Muscle of leg (tissue), 11 donors: ENCODE results near the gene RRAD. TPM values are rescaled to one million over a fixed set of nuclear protein-coding genes. Genes with fewer than 3 reads are reported as not detected.
"Not testable (repeated sequence)": the region's sequence is repeated elsewhere in the genome, so short reads cannot be mapped to it uniquely, and the experiment has no call there.

ENCODE experiments used
- DNase-seq: peaks from one replicate; pipeline ENCODE4 v3.0.0; 2013
- H3K27ac ChIP-seq: one replicate; pipeline ENCODE4 v1.5.1; 2013; ENCODE audit warnings: mild to moderate bottlenecking, low read length, control low read depth
- H3K27me3 ChIP-seq: one replicate; pipeline ENCODE4 v1.6.1; 2013; ENCODE audit warnings: low read length; ENCODE audit not compliant: control insufficient read depth, insufficient read depth
- H3K36me3 ChIP-seq: one replicate; pipeline ENCODE4 v1.6.1; 2013; ENCODE audit warnings: low read length; ENCODE audit not compliant: control insufficient read depth, insufficient read depth
- H3K4me1 ChIP-seq: one replicate; pipeline ENCODE4 v1.6.1; 2013; ENCODE audit warnings: low read length; ENCODE audit not compliant: control insufficient read depth, insufficient read depth
- H3K4me3 ChIP-seq: one replicate; pipeline ENCODE4 v1.5.1; 2013; ENCODE audit warnings: low read length, control low read depth
- H3K9me3 ChIP-seq: replicated peaks from 2 replicates; pipeline ENCODE4 v1.6.1; 2013; ENCODE audit warnings: low read depth, low read length; ENCODE audit not compliant: control insufficient read depth
- WGBS: methylation state at CpG from one replicate; pipeline ENCODE4 v1.1.5; 2013; ENCODE audit warnings: missing lambda C conversion rate; ENCODE audit not compliant: insufficient coverage; 5-methylcytosine and 5-hydroxymethylcytosine counted together
- polyA plus RNA-seq, 8 donors: library from polyadenylated mRNA; unstranded; fragments of 120-200 nt; gene quantifications; one replicate each; pipeline versions ENCODE4 v1.2.1 to v1.2.3, GENCODE V29; 2013; ENCODE audit warnings: inconsistent platforms in 1 of 8, low replicate concordance in 1 of 8; ENCODE audit not compliant: insufficient read length in 8 of 8, insufficient read depth in 1 of 8
- total RNA-seq: library from RNA; stranded (reverse); fragments of 120-200 nt; gene quantifications from one replicate; pipeline ENCODE4 v1.2.4, GENCODE V29; 2013

RRAD gene
- total and polyA plus RNA-seq, 9 donors: 6.0 to 10.7 (median 8.3) TPM

DNA sequence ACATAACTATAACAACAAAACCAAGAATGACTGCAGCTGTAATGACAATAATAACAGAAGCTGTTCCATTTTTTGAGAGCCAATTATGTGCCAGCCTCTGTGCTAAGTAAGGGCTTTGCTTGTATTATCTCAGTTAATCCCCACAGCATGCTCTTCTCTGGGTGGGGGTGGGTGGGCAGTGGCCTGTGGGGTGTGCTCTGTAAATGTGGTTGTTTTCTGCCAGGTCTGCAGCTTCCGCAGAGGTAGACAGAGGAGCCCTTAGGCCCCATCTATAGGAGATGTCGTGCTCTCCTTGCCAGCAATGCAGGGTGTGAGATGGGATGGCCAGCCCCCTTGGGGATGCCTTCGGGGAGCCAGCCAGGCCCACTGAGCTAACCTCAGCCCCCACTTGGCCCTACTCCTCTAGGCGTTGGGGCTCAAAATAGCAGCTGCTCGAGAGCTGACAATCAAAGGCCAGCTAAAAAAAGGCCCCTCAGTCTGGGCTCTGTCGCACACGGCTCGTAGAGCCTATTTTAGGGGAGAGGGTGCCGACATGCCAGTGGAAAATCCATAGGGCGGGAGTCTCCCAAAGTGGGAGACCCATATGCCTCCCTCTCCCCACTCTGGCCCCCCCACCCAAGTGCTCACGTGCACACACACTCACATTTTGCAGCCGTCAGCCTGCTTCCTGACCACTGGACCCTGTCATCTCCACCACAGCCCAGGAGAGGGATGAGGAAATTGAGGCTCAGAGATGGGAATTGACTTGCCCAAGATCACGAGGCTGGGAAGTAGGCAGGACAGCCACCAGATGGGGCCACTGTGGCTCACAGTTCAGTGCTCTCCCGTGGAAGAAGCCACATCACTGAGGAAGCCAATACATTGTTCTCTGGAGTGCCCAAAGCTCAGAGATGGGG lies 22.4 kb downstream of the RRAD start:
- peak; percentile 67 for DNase-seq
- Histone ChIP-seq H3K4me3 (no peak overlapping the region), H3K4me1 (peaks cover 75% of the 10 kb centered on the region), H3K27me3 (no peaks in the 10 kb centered on the region), H3K27ac (peak overlapping the region; percentile 66), H3K9me3 (no peaks in the 10 kb centered on the region), H3K36me3 (no peaks in the 10 kb centered on the region)
- 60% methylated on average over 5 of the region's 14 CpGs for WGBS

DNA sequence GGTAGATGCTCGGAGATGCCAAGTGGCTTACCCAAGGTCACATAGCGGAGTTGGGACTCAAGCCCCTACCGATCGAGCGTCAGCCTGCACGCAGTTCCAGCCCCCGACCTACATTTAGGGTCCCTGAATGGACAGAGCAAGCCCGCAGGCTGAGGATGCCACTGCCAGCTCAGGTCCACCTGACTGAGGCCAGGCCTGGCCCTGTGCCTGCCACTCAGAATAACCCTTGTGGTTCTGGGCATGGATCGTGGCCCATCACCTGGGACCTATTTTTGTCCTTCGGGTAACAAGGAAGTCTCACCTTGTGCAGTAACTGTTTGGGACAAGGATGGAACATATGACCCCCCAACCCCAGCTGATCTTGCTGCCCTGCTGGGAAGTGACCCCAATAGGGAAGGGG lies 23.7 kb downstream of the RRAD start:
- WGBS: 93% methylated on average over 9 of the region's 10 CpGs
- H3K4me1 ChIP-seq: peaks cover 72% of the 10 kb centered on the region
- no peak for DNase-seq

DNA sequence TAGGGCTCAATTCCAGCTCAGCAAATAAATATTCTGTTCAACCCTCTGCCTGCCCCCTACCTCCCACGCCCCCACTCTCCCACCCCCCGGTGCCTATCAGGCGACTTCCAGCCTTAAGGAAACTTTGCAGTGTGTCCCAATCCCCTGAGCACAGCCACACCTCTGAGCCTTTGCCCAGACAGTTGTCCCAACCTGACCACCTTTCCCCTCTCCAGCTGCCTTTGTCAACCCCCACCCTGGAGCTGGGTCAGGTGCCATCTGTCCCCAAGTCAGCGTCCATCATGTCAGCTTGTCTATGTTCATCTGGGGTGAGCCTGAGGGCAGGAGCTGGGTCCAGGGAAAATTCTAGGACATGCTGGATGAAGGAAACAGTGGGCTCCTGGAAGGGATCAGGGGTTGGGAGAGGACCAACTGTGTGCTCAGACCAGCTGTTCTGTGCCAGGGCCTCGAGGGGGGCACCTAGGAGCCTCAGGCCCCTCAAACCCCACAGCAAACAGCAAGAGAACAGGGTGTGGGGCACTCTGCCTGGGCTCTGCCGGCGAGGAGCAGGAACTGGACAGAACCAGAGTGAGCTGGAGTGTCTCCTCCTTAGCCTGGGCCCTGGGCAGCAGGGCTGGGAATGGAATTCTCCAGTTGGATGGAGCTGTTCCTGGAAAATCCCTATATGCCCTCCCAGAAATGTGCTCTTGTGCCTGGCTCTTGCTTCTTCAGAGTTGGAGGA lies 24.5 kb downstream of the RRAD start:
- WGBS: 63% methylated on average over 3 of the region's 7 CpGs
- DNase-seq: peak; percentile 50
- peak overlapping the region; percentile 80 for H3K27ac ChIP-seq
- no peaks in the 10 kb centered on the region for H3K9me3 ChIP-seq
- H3K36me3 ChIP-seq: no peaks in the 10 kb centered on the region
- no peaks in the 10 kb centered on the region for H3K27me3 ChIP-seq
- H3K4me1 ChIP-seq: peaks cover 67% of the 10 kb centered on the region
- H3K4me3 ChIP-seq: no peak overlapping the region

More for the DNA sequence above, 23.7 kb downstream of the RRAD start:
- no peaks in the 10 kb centered on the region for H3K36me3 ChIP-seq
- H3K27ac ChIP-seq: peak overlapping the region; percentile 80
- no peaks in the 10 kb centered on the region for H3K9me3 ChIP-seq
- no peaks in the 10 kb centered on the region for H3K27me3 ChIP-seq
- no peak overlapping the region for H3K4me3 ChIP-seq

DNA sequence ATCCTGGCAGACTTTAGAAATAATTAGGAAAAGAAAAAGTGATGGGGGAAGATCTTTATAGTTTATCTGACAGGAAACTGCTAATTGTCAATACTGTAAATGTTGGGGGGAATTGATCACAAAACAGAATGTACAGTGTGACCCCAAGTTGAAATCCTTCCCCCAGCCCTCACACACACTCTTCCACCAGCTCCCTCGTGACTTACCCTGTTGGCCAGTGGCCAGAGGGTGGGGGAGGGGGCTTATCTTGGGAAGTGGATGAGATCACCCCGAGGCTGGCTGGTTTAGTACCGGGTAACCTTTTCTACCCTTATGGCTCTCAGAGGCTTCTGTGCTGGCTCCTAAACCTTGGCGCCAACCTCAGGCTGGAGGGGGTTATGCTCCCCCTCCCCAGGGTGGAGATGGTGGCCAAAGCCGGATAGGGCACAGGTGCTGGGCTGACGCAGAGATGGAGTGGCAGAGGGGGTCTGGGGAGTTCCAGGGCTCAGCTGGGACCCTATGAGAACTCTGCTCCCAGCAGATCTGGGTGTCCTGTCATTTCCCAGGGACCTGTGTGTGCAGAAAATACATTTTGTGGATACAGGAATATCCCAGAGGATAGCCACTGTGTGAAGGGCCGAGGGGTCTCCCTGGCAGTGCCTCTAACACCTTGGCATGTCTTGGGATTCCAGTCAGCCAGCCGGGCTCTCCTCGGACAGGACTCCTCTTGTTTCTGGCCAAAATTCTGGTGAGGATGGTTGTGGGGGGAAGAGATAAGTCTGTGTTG lies 25.2 kb downstream of the RRAD start:
- peak; percentile 60 for DNase-seq
- Histone ChIP-seq H3K9me3 (no peaks in the 10 kb centered on the region), H3K27ac (peak overlapping the region; percentile 80), H3K4me3 (no peak overlapping the region), H3K27me3 (no peaks in the 10 kb centered on the region), H3K36me3 (no peaks in the 10 kb centered on the region), H3K4me1 (peaks cover 63% of the 10 kb centered on the region)
- WGBS: 25% methylated on average over 6 of the region's 9 CpGs

DNA sequence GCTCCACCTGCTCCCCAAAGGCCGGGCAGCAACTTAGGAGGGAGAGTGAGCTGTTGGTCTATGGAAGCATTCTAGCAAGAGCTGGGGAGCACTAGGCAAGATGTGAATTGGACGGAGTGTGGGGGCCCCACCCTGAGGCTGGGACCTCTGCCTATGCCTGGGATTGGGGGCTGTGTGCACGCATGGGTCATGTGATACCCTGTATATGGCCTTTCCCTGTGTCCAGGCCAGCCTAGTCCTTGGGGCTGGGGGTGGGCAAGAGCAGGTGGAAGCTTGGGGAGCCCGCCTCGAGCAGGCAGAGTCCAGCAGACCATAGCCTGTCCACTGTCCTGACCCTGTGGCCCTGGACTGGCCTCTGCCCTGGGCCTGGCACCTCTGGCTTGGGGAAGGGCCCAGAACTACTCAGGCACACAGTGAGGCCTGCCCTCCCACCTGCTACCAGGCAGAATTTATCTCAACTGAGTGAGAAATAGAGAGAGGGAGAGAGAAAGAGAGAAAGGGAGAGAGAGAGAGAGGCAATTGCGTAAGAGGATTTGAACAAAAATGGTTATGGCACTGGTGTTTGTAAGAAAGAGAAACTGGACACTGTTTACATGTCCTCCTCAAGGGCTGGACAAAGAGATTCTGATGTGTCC lies 25.9 kb downstream of the RRAD start:
- Histone ChIP-seq H3K9me3 (no peaks in the 10 kb centered on the region), H3K4me3 (no peak overlapping the region), H3K36me3 (no peaks in the 10 kb centered on the region), H3K27ac (peak overlapping the region; percentile 80), H3K27me3 (no peaks in the 10 kb centered on the region), H3K4me1 (peaks cover 56% of the 10 kb centered on the region)
- 76% methylated on average over 6 of the region's 6 CpGs for WGBS
- DNase-seq: no peak

DNA sequence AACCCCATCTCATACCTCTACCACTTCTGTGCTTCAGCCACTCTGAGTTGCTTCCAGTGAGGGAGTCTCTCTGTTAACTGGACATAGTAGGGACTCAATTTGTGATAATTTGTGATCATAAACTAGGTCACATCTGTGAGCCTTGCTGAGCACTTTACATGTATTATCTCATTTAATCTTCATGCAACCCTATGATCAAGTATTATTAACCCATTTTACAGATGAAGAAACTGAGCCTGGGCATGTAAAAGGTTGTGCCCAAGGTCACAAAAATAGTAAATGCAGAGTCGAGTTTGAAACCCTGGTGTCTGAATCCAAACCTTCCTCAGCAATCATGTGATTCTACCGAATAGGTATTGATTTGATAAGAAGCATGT lies 26.4 kb downstream of the RRAD start:
- no peaks in the 10 kb centered on the region for H3K27me3 ChIP-seq
- H3K27ac ChIP-seq: peak overlapping the region; percentile 80
- no peaks in the 10 kb centered on the region for H3K36me3 ChIP-seq
- H3K9me3 ChIP-seq: no peaks in the 10 kb centered on the region
- WGBS: no CpG with 5 or more reads among the region's 2 CpGs
- H3K4me1 ChIP-seq: peaks cover 51% of the 10 kb centered on the region
- no peak overlapping the region for H3K4me3 ChIP-seq
- no peak for DNase-seq

DNA sequence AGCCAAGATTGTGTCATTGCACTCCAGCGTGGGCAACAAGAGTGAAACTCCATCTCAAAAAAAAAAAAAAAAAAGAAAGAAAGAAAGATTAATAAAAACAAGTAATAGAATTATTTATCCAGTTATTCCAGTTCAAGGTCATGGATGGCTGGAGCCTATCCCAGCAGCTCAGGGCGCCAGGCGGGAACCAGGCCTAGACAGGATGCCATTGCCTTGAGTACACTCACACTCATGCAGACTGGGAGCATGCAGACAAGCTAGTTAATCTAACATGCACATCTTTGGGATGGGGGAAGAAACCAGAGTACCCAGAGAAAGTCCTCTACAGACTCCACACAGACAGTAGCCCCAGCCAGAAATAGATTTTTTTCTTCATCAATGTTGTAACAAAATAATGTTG lies 27.1 kb downstream of the RRAD start:
- H3K27ac ChIP-seq: no peak overlapping the region

DNA sequence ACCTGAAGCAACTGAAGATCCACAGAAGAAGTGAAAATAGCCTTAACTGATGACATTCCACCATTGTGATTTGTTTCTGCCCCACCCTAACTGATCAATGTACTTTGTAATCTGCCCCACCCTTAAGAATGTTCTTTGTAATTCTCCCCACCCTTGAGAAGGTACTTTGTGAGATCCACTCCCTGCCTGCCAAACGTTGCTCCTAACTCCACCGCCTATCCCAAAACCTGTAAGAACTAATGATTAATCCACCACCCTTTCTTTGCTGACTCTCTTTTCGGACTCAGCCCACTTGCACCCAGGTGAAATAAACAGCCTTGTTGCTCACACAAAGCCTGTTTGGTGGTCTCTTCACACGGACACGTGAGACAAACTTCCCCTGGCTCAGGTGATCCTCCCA lies 28.7 kb downstream of the RRAD start:
- DNase-seq, H3K36me3 ChIP-seq, H3K9me3 ChIP-seq, H3K27ac ChIP-seq, H3K27me3 ChIP-seq, H3K4me3 ChIP-seq: not testable (repeated sequence)
- 63% methylated on average over 5 of the region's 5 CpGs for WGBS
- H3K4me1 ChIP-seq: peaks cover 30% of the 10 kb centered on the region

More for the DNA sequence above, 27.1 kb downstream of the RRAD start:
- 75% methylated on average over 2 of the region's 3 CpGs for WGBS
- Histone ChIP-seq H3K9me3 (no peaks in the 10 kb centered on the region), H3K4me1 (peaks cover 45% of the 10 kb centered on the region), H3K27me3 (no peaks in the 10 kb centered on the region), H3K4me3 (no peak overlapping the region), H3K36me3 (no peaks in the 10 kb centered on the region)
- DNase-seq: no peak

DNA sequence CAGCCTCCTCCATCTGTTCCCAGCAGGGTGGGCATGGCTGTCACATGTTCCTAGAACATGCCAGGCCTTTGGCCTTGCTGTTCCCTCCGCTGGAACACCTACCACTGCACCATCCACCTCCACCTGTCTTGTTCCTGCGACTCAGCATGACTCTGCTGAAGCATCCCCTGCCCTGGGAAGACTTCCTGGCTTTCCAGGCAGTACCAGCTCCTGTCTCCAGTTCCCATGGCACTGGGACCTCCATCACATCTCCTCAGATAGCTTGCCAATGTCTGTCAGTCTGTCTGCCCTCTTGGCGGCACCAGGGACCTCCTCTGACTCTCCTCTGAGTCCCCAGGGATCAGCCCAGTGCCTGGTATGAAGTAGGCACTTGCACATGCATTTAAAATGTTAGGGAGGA lies 29.3 kb downstream of the RRAD start:
- no peak for DNase-seq
- Histone ChIP-seq H3K36me3 (no peaks in the 10 kb centered on the region), H3K27me3 (no peaks in the 10 kb centered on the region), H3K4me1 (peaks cover 23% of the 10 kb centered on the region), H3K9me3 (no peaks in the 10 kb centered on the region), H3K4me3 (no peak overlapping the region), H3K27ac (no peak overlapping the region)
- whole genome bisulfite sequencing: 95% methylated on average over 2 of the region's 3 CpGs

DNA sequence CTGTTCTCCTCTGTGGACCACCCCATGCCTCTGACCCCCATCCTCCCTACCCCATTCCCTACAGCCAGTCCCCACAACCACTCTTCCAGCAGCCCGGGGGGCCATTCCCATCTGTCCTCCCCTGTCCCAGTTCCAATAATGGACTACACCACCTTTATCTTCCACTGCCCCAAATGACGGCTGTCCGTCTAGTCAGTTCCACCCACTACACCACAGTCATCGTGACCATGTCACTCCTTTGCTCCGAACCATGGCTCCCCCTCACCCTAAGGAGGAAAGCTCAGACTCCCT lies 29.7 kb downstream of the RRAD start:
- no peaks in the 10 kb centered on the region for H3K9me3 ChIP-seq
- H3K36me3 ChIP-seq: no peaks in the 10 kb centered on the region
- no peak overlapping the region for H3K27ac ChIP-seq
- no peak overlapping the region for H3K4me3 ChIP-seq
- no peaks in the 10 kb centered on the region for H3K27me3 ChIP-seq
- peaks cover 19% of the 10 kb centered on the region for H3K4me1 ChIP-seq
- DNase-seq: no peak
- WGBS: 93% methylated on average over 5 of the region's 5 CpGs
